GM19240 (cell line): Measurements from ENCODE around the gene RBM7.

ENCODE experiments used
- DNase-seq: peaks from one replicate; pipeline ENCODE4 v3.0.0; 2011; ENCODE audit warnings: low spot score; ENCODE audit not compliant: insufficient read length

The RBM7 gene, protein sequence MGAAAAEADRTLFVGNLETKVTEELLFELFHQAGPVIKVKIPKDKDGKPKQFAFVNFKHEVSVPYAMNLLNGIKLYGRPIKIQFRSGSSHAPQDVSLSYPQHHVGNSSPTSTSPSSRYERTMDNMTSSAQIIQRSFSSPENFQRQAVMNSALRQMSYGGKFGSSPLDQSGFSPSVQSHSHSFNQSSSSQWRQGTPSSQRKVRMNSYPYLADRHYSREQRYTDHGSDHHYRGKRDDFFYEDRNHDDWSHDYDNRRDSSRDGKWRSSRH

GRCh38 chr11:114400216-114400914, at the start of gene RBM7, which contains the start of gene C11orf71:
TSS of gene RBM7 (plus strand) at chr11:114400666. CDS start at chr11:114400672, 6 bp downstream.
TSS of gene C11orf71 (minus strand) at chr11:114400511. CDS start at chr11:114400331, 180 bp downstream.
- peak; percentile 61 for DNase-seq

GRCh38 chr11:114353443-114353842, 47.0 kb upstream of the RBM7 start:
- DNase-seq, result no peak

GRCh38 chr11:114354076-114354475, 46.4 kb upstream of the RBM7 start:
- DNase-seq, result no peak

- DNase-seq, result no peak
Measured at GRCh38 chr11:114358716-114359115, 41.8 kb upstream of the RBM7 start.

DNA sequence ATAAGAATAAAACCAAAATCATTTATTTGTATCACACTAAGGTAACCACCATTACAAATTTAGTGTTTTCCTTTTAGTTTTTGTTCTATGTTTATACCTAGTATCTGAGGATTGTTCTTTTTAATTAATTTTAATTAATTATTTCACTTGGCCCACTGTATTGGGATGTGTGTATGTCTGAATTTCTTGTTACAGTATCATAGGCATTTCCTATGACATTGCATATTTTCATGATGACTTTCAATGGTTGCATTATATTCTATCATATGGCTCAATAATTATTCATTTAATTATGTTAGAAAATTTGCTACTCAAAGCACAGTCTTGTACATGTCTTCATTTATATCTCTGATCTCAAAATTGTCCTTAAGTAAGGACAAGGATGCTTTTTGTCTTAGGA, 41.1 kb upstream of the RBM7 start:
- DNase-seq, result no peak

DNA sequence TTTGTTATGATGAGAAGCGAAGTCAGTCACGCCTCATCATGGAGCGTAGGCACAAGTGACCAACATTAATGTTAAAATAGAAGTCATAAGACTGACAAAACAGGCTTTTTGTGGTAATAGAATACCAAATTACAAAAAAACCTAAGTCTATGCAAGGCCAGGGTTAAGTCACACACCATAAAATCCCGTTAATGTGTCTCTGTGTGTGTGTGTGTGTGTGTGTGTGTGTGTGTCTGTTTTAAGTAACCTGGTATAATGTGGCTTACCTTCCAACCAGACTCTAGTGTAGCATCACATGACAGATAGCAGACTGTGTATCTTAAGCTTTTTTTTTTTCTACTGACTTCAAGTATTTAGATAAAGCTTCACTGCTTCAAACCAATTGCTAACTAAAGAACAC, 38.1 kb upstream of the RBM7 start:
- no peak for DNase-seq

- DNase-seq, result no peak
Measured at GRCh38 chr11:114362958-114363357, 37.5 kb upstream of the RBM7 start.

- no peak for DNase-seq
Measured at GRCh38 chr11:114366331-114367243, 33.9 kb upstream of the RBM7 start.

GRCh38 chr11:114367244-114367957, 33.1 kb upstream of the RBM7 start:
- no peak for DNase-seq

DNA sequence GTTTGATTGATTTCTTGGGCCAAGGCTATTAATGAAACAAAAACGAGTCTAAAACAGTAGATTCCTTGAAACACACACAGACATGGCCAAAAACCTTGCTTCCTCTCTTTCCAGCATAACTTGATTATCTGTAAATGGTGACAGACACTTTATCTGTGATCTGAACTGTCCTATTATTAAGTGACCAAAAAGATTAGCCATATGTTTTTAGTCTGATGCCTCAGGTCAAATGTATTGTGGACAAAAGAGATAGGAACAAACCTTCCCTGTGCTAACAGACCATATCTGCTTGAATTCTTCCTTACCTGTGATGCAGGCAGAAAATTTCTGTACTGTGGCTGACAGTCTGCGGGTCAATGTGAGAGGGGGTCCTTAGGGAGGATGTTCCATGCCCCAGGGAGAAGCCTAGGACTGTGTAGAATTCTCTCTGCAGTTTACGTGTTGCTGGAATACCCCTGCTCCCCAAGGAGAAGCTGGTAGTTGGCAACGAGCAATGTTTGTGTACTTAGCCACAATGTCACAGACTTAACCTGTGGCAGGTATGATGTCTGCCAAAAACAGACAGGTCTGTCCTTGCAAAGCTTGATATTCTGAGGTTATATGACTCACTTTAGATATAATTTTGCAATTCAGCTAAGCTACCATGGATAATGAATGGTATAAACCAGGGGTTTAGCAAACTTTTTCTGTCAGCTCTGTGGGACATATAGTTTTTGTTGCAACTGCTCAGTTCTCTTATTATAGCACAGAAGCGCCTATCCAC, 31.4 kb upstream of the RBM7 start:
- no peak for DNase-seq

DNA sequence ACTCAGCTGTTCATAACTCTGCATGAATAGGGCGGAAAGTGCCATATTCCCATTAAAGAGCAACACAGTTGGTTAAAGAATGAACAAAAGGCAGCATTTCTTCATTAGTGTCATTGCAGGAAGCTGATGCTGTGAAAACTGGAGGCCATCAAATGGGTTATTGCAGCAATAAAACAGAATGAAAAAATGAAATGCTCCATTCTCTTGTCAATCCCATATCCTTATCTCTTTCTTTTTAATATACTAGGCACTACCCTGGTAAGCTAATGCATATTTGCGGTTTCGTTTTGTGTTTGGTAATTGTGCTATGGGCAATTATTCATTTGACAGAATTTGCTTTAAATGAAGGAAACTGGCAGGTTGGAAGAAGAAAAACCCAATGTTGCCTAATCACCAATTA, 25.4 kb upstream of the RBM7 start:
- no peak for DNase-seq

DNA sequence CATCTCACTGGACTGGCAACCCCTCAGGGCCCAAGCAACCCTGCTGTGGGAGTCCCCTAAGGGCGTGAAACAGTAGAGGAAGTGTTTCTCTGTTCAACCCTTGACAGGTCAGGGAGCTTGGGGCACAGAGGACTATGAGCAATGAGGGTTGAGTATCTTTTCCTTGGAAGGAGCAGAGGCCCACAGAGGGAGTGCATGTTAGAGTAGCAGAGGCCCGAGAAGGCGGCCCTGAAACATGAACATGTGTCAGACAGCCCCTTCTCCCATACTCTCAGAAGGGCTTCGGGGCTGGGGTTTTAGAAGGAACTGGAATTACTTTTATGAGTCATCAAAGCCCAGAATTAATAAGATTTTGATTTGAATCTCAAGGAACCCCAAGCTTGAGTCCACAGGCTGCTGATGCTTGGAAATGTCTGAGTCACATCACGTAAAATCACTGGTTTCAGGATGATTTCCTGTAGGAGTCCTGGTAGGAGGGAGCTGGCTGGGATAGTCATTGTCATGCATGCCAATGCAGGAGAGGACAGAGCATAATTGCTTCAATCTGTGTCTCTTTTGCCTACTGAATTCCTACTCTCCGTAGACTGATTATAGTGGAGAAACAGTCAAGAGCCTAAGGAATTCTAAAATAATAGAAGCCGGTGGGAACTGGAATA, 22.7 kb upstream of the RBM7 start:
- no peak for DNase-seq

GRCh38 chr11:114379394-114380069, 20.9 kb upstream of the RBM7 start:
- no peak for DNase-seq

DNA sequence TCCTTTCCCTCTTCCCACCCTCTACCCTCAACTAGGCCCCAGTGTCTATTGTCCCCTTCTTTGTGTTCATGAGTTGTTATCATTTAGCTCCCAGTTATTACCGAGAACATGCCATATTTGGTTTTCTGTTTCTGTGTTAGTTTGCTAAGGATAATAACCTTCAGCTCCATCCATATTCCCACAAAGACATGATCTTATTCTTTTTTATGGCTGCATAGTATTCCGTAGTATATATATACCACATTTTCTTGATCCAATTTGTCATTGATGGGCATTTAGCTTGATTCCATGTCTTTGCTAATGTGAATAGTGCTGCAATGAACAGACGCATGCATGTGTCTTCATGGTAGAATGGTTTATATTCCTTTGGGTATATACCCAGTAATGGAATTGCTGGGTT, 18.0 kb upstream of the RBM7 start:
- DNase-seq, result no peak

DNA sequence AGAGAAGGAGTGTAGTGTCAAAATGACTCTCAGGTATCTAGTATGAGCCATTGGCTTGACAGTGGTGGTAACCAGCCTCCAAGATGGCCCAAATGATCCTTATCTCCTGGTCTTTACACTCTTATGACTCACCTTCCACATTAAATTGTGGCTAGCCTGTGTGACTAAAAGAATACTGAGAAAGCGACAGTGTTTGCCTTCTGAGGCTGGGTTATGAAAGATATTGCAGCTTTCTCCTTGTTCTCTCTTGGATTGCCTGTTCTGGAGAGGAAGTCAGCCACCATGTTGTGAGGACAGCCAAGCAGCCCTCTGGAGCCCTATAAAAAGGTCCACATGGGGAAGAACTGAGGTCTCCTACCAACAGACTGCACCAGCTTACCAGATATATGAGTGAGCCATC, 16.0 kb upstream of the RBM7 start:
- no peak for DNase-seq

DNA sequence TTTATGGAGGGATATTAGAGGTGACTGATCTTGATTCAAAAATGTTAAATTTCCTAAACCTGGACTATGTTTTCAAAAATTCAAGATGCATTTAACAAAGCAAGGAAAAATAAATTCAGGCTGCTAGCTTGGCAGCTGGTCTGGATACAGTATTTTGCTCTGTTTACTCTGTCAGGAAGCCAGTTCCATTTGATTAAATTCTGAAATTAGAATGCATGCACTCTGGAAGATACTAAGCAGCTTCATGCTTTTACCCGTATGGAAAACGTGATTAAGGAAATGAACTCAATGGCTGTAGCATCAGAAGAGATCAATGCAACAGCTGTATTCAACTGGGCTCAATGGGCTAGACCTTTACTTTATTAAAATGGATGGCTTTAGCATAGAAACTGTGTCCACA, 14.3 kb upstream of the RBM7 start:
- DNase-seq, result no peak

- no peak for DNase-seq
Measured at GRCh38 chr11:114386545-114386944, 13.9 kb upstream of the RBM7 start.

DNA sequence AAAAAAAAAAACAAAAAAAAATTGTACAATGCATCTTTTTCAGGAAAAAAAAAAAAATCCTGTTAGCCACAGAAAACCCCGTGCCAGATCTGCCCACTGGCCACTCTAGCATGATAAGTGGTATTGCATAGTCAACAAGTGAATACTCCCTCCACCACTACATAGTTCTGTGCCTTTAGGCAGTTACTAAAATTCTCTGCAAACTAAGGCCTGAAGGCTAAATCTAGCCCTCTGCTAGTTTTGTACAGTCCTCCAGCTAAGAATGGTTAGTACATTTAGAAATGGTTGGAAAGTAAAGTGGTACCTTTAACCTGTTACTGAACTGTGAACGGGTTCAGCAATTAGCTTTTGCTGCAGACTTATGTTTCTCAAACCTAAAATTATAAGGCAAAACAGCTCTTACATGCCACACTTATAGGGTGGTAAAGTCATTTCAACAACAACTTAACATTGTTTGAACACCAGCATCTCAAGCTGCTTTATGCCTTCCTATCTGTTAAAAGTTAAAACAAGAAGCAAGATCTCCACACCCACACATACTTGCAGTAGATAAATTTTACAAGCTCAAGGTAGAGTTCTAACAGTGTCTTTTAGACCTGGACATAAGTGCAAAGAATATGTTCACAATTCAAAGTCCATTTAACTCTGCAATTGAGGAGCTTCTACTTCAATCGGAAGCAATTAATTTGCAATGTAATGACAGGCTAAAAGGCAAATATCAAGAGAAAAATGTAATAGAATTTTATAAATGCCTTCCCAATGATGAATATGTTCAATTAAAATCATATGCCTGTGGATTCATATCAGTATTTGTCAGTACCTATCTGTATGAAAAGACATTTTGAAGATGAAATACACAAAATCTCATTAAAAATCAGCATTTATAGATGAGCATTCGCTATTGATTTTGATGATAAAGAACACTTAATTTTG, 7.5 kb upstream of the RBM7 start:
- no peak for DNase-seq
